ENCODE data around the gene NFE2L3. TPM values are rescaled to one million over a fixed set of nuclear protein-coding genes. Genes with fewer than 3 reads are reported as not detected.

The NFE2L3 gene
- total RNA-seq (2012; rRNA removed) (37.8 and 43.2 TPM in 2 replicates), polyA plus RNA-seq (2012; rRNA removed) (22.8 and 28.0 TPM in 2 replicates), Bru-seq, nascent RNA (percentile 48 among the genes with signal in this experiment), BruChase-seq, experiment 1, labeled RNA remaining after a 6-hour chase (percentile 46 among the genes with signal in this experiment), BruChase-seq, experiment 2, labeled RNA remaining after a 2-hour chase (percentile 36 among the genes with signal in this experiment)
- 9.0 and 13.0 TPM in 2 replicates for polyA plus RNA-seq (2012; cell fraction: cytosol; rRNA removed)
- 5.1 and 19.4 TPM in 2 replicates for polyA plus RNA-seq (2012; cell fraction: nucleus; rRNA removed; ENCODE audit: low replicate concordance)
- long read RNA-seq, transcript NFE2L3-201 (4 exons, 3,686 nt): major isoform, 64 of 69 reads
- long read RNA-seq, partial matches to known transcripts: 0 of 69 reads
- long read RNA-seq, other reads (novel, unspliced or antisense): 4 of 69 reads

GRCh38 chr7:26151953-26152781 lies at the start of gene NFE2L3:
Gene NFE2L3, plus strand, starts transcription at chr7:26152198. Its CDS starts 301 bp downstream, at chr7:26152499.
- peak within 1 kb of the TSS; percentile 55 for H3K27ac ChIP-seq (ENCODE audit: insufficient read depth, low read length)
- no peak for TF ChIP-seq RAD21 (IDR thresholded peaks at IDR 0.05; ENCODE audit: low read length)
- no peak for TF ChIP-seq ELK1 (IDR thresholded peaks at IDR 0.05; ENCODE audit: borderline replicate concordance, low read depth, low read length)
- TF ChIP-seq FOS (IDR thresholded peaks at IDR 0.05; ENCODE audit: low read depth, low read length): no peak
- TF ChIP-seq MXI1 (IDR thresholded peaks at IDR 0.05; ENCODE audit: borderline replicate concordance, low read depth, low read length): peak; percentile 10; the same call in 1 of the 2 replicates
- TF ChIP-seq POLR2A (IDR thresholded peaks at IDR 0.05; ENCODE audit: low read depth, low read length): no peak
- no peak for TF ChIP-seq MAFK (IDR thresholded peaks at IDR 0.05; ENCODE audit: low read depth, low read length)
- TF ChIP-seq CEBPB (IDR thresholded peaks at IDR 0.05; ENCODE audit: low read depth, low read length): no peak
- TF ChIP-seq RCOR1 (IDR thresholded peaks at IDR 0.05; ENCODE audit: insufficient replicate concordance, low read length): no peak
- no peak for TF ChIP-seq CHD1 (IDR thresholded peaks at IDR 0.05; ENCODE audit: low read depth, low read length)
- no peak for TF ChIP-seq NFE2L2 (IDR thresholded peaks at IDR 0.05; ENCODE audit: low read depth, low read length)
- TF ChIP-seq SMC3 (IDR thresholded peaks at IDR 0.05; ENCODE audit: low read depth, low read length): no peak
- TF ChIP-seq, protein P1, sequence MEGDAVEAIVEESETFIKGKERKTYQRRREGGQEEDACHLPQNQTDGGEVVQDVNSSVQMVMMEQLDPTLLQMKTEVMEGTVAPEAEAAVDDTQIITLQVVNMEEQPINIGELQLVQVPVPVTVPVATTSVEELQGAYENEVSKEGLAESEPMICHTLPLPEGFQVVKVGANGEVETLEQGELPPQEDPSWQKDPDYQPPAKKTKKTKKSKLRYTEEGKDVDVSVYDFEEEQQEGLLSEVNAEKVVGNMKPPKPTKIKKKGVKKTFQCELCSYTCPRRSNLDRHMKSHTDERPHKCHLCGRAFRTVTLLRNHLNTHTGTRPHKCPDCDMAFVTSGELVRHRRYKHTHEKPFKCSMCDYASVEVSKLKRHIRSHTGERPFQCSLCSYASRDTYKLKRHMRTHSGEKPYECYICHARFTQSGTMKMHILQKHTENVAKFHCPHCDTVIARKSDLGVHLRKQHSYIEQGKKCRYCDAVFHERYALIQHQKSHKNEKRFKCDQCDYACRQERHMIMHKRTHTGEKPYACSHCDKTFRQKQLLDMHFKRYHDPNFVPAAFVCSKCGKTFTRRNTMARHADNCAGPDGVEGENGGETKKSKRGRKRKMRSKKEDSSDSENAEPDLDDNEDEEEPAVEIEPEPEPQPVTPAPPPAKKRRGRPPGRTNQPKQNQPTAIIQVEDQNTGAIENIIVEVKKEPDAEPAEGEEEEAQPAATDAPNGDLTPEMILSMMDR (conservative IDR thresholded peaks at IDR 0.05; ENCODE audit: low read depth, low read length): peak; percentile 35
- no peak for TF ChIP-seq RFX5 (IDR thresholded peaks at IDR 0.05; ENCODE audit: low read depth, low read length)

More at GRCh38 chr7:26151953-26152781, at the start of gene NFE2L3:
- 0% methylated on average over 18 of the region's 95 CpGs; no CpG with 5 or more reads in 1 of the 2 experiments for WGBS, 2 experiments (ENCODE audit: extremely low coverage in 2 of 2, insufficient read length in 1 of 2)
- H4K91ac ChIP-seq (ENCODE audit: insufficient read depth, low read depth, low read length): peak within 1 kb of the TSS; percentile 94
- BruUV-seq (replicated peaks): no TSS peak
- peak within 1 kb of the TSS; percentile 57 for H3K9ac ChIP-seq (ENCODE audit: low read depth, low read length)
- dilution Hi-C loops (cut with HindIII; ENCODE audit: low sequenced_read_pairs, unreplicated experiment): no loop called here
- H4K5ac ChIP-seq (ENCODE audit: low read depth, low read length): peak within 1 kb of the TSS; percentile 93
- H2BK120ac ChIP-seq (ENCODE audit: low read depth, low read length): peak within 1 kb of the TSS; percentile 97
- ChIA-PET CTCF (interaction anchor here (0.6 to 2.6 kb wide), 3 partner anchors 61 to 260 kb away, joined by 3 to 7 read pairs (median 3); no protein-coding TSS in a partner anchor), POLR2A (ENCODE audit: unreplicated experiment) (no interaction called here)
- peak within 1 kb of the TSS; percentile 99 for H3K23ac ChIP-seq (ENCODE audit: low read depth, low read length)
- peak within 1 kb of the TSS; percentile 94 for H3K4me3 ChIP-seq (ENCODE audit: insufficient read depth, low read depth, low read length)
- H3K4me1 ChIP-seq (ENCODE audit: control insufficient read depth, insufficient read depth, low read length): peaks cover 25% of the 10 kb centered on the region
- DNase-seq (peak; percentile 63), ATAC-seq (ENCODE audit: low read depth) (peak; percentile 83)
- peak within 1 kb of the TSS; percentile 77 for H2AK5ac ChIP-seq (ENCODE audit: low read depth, low read length)
- intact Hi-C loops (cut with micrococcal nuclease): no loop called here
- no peaks in the 10 kb centered on the region for H3K9me3 ChIP-seq (ENCODE audit: control insufficient read depth, insufficient read depth, low read length)
- H3K14ac ChIP-seq (replicated peaks; ENCODE audit: low read depth, low read length): peak within 1 kb of the TSS; percentile 97
- peak within 1 kb of the TSS; percentile 83 for H2AK9ac ChIP-seq (replicated peaks; ENCODE audit: low read depth, low read length, poor library complexity)
- in situ Hi-C loops (cut with MboI; ENCODE audit: low sequenced_read_pairs): no loop called here
- H3K27me3 ChIP-seq (ENCODE audit: control insufficient read depth, insufficient read depth, low read length): no peaks in the 10 kb centered on the region
- peak within 1 kb of the TSS; percentile 96 for H2BK15ac ChIP-seq (ENCODE audit: low read depth, low read length)
- no peaks in the 10 kb centered on the region for H4K20me1 ChIP-seq (ENCODE audit: insufficient read depth, low read length)
- peak within 1 kb of the TSS; percentile 61 for H2BK5ac ChIP-seq (ENCODE audit: low read depth, low read length, poor library complexity, severe bottlenecking)
- peak within 1 kb of the TSS; percentile 75 for H2BK20ac ChIP-seq (ENCODE audit: low read depth, low read length)
- peak within 1 kb of the TSS; percentile 99 for H3K4ac ChIP-seq (ENCODE audit: low read depth, low read length)
- peaks cover 37% of the 10 kb centered on the region for H3K9me1 ChIP-seq (ENCODE audit: insufficient read depth, low read length)
- no peak within 1 kb of the TSS for H3K56ac ChIP-seq (ENCODE audit: extremely low read depth, insufficient read depth, low read length)
- H3K36me3 ChIP-seq (ENCODE audit: control insufficient read depth, insufficient read depth, low read length): no peaks in the 10 kb centered on the region
- peaks cover 4 to 44% of the 10 kb centered on the region in 2 experiments; a peak in 3 of 4 replicates for H3K79me1 ChIP-seq (ENCODE audit: low read depth in 1 of 2, low read length in 2 of 2)
- peak within 1 kb of the TSS; percentile 68 for H3K18ac ChIP-seq (ENCODE audit: low read depth, low read length)
- H4K8ac ChIP-seq (ENCODE audit: low read depth in 2 of 2, low read length in 2 of 2): peak within 1 kb of the TSS; percentile 100
- peak within 1 kb of the TSS; percentile 88 for H3K4me2 ChIP-seq (ENCODE audit: low read depth, low read length)
- H2AFZ ChIP-seq (replicated peaks; ENCODE audit: low read length, poor library complexity): peak within 1 kb of the TSS; percentile 100
